HG03469 (cell line): ENCODE data around the gene ZNF624.
"Not testable (repeated sequence)": the region's sequence is repeated elsewhere in the genome, so short reads cannot be mapped to it uniquely, and the experiment has no call there.

Experiments
- ATAC-seq: cut with Tn5 transposase; IDR thresholded peaks from one replicate; pipeline ENCODE4 v1.9.1; 2021; ENCODE audit warnings: mild to moderate bottlenecking, moderate library complexity, moderate number of reproducible peaks; ENCODE audit not compliant: unreplicated experiment

Gene ZNF624

GRCh38 chr17:16653367-16654041 is at the start of gene ZNF624:
TSS of gene ZNF624 (minus strand) at chr17:16653850.
- peak; percentile 81 for ATAC-seq

- ATAC-seq, result not testable (repeated sequence)
Observed at GRCh38 chr17:16697603-16698002, 44.0 kb upstream of the ZNF624 start.

GRCh38 chr17:16690447-16690846 is 36.8 kb upstream of the ZNF624 start:
- not testable (repeated sequence) for ATAC-seq

GRCh38 chr17:16689731-16690281 is 36.2 kb upstream of the ZNF624 start, which contains the start of gene CCDC144A:
TSS of gene CCDC144A (plus strand) at chr17:16690241. CDS start at chr17:16690401, 160 bp downstream.
- ATAC-seq, result not testable (repeated sequence)

GRCh38 chr17:16687151-16687550 is 33.5 kb upstream of the ZNF624 start:
- ATAC-seq, result not testable (repeated sequence)

GRCh38 chr17:16686019-16686418 is 32.4 kb upstream of the ZNF624 start:
- not testable (repeated sequence) for ATAC-seq

- not testable (repeated sequence) for ATAC-seq
Observed at GRCh38 chr17:16683290-16684138, 29.9 kb upstream of the ZNF624 start.

GRCh38 chr17:16676676-16677268 is 23.1 kb upstream of the ZNF624 start:
- ATAC-seq, result no peak

- ATAC-seq, result not testable (repeated sequence)
Observed at GRCh38 chr17:16666907-16667636, 13.4 kb upstream of the ZNF624 start.

GRCh38 chr17:16666553-16666906 is 12.9 kb upstream of the ZNF624 start:
- ATAC-seq, result not testable (repeated sequence)

GRCh38 chr17:16662936-16663335 is 9.3 kb upstream of the ZNF624 start:
- ATAC-seq, result no peak

- ATAC-seq, result no peak
Observed at GRCh38 chr17:16661217-16661616, 7.6 kb upstream of the ZNF624 start.

- ATAC-seq, result no peak
Observed at GRCh38 chr17:16652847-16653366, 743 bp downstream of the ZNF624 start.

- no peak for ATAC-seq
Observed at GRCh38 chr17:16652252-16652651, 1.4 kb downstream of the ZNF624 start.

GRCh38 chr17:16649585-16649984 is 4.1 kb downstream of the ZNF624 start:
- ATAC-seq, result no peak

GRCh38 chr17:16639438-16639837 is 14.2 kb downstream of the ZNF624 start:
- no peak for ATAC-seq

GRCh38 chr17:16623282-16623681 is 30.4 kb downstream of the ZNF624 start:
- no peak for ATAC-seq

- ATAC-seq, result no peak
Observed at GRCh38 chr17:16622540-16623277, 30.9 kb downstream of the ZNF624 start.

- no peak for ATAC-seq
Observed at GRCh38 chr17:16617481-16618060, 36.1 kb downstream of the ZNF624 start.
